Ascending aorta (tissue), 2 donors: ENCODE measurements around the gene NTMT2. TPM values are rescaled to one million over a fixed set of nuclear protein-coding genes. Genes with fewer than 3 reads are reported as not detected.

ENCODE experiments used
- DNase-seq, 2 donors: peaks; one replicate each; pipeline ENCODE4 v3.0.0-alpha.2; 2019; ENCODE audit warnings: low spot score in 2 of 2
- H3K27ac ChIP-seq, 2 donors: fragments of 200-600 bp; sonication (generic); one replicate each; pipeline ENCODE4 v1.5.1; 2016 to 2017; ENCODE audit warnings: mild to moderate bottlenecking in 1 of 2
- H3K27me3 ChIP-seq: fragments of 200-600 bp; sonication (generic); one replicate; pipeline ENCODE4 v1.5.1; 2017
- H3K36me3 ChIP-seq, 2 donors: fragments of 200-600 bp; sonication (generic); one replicate each; pipeline ENCODE4 v1.5.1; 2016
- H3K4me1 ChIP-seq, 2 donors: fragments of 200-600 bp; sonication (generic); one replicate each; pipeline ENCODE4 v1.5.1; 2016 to 2017; ENCODE audit warnings: mild to moderate bottlenecking in 1 of 2
- H3K4me3 ChIP-seq, 2 donors: fragments of 200-600 bp; sonication (generic); one replicate each; pipeline ENCODE4 v1.5.1; 2016 to 2017; ENCODE audit warnings: mild to moderate bottlenecking in 1 of 2
- H3K9me3 ChIP-seq, 2 donors: fragments of 200-600 bp; sonication (generic); one replicate each; pipeline ENCODE4 v1.5.1; 2016
- intact Hi-C: fragments of 100-400 bp; cut with DNase I; formaldehyde crosslinking; loops from one replicate; pipeline ENCODE4 v1.15.1; 2023
- total RNA-seq: library from RNA; depleted of rRNA; stranded (reverse); fragments of >200 nt; gene quantifications from one replicate; pipeline ENCODE4 v1.1.0, GENCODE V29; 2016
- TF ChIP-seq, protein P1 (sequence below), 3 experiments: fragments of 200-600 bp in 2 of 3; fragments of 450-650 bp in 1 of 3; sonication (generic) in 2 of 3; IDR thresholded peaks; one replicate each; pipeline ENCODE4 v1.5.1; 2016 to 2019; ENCODE audit warnings: antibody characterized with exemption in 3 of 3, mild to moderate bottlenecking in 1 of 3, moderate library complexity in 1 of 3

Gene NTMT2
- total RNA-seq, 1 donor from 2014 or later = not detected

DNA sequence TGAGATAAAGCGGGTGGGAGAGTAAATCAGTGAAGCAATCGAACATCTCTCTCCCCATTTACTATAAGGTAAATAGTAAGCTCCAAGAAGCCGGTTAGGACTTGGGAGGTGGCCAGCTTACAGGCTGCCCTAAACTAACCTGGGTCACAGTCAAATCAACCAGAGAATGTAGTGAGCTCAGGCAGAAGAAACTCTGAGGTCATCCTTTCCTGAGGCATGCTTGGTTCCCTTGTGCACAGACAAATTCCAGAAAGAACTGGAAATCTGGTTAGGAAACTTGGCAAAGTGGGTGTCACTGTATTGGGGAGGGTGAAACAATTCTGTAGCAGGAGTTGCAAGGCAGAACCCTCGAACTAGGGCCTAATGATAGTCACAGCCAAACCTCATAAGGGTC lies 72.5 kb downstream of the NTMT2 start:
- no peaks in the 10 kb centered on the region for H3K27me3 ChIP-seq
- intact Hi-C loops = loop anchor here (5.0 kb wide), 1 partner anchor 369 kb away; no protein-coding TSS in a partner anchor
- H3K4me3 ChIP-seq = no peak overlapping the region
- H3K27ac ChIP-seq = no peak overlapping the region
- H3K4me1 ChIP-seq = peaks cover 7 to 24% of the 10 kb centered on the region in 2 donors
- H3K36me3 ChIP-seq = no peaks in the 10 kb centered on the region
- TF ChIP-seq, protein P1, sequence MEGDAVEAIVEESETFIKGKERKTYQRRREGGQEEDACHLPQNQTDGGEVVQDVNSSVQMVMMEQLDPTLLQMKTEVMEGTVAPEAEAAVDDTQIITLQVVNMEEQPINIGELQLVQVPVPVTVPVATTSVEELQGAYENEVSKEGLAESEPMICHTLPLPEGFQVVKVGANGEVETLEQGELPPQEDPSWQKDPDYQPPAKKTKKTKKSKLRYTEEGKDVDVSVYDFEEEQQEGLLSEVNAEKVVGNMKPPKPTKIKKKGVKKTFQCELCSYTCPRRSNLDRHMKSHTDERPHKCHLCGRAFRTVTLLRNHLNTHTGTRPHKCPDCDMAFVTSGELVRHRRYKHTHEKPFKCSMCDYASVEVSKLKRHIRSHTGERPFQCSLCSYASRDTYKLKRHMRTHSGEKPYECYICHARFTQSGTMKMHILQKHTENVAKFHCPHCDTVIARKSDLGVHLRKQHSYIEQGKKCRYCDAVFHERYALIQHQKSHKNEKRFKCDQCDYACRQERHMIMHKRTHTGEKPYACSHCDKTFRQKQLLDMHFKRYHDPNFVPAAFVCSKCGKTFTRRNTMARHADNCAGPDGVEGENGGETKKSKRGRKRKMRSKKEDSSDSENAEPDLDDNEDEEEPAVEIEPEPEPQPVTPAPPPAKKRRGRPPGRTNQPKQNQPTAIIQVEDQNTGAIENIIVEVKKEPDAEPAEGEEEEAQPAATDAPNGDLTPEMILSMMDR (IDR thresholded peaks at IDR 0.05) = no peak
- no peaks in the 10 kb centered on the region for H3K9me3 ChIP-seq
- no peak for DNase-seq

Other genes with a start within 250 kb of the NTMT2 start
- 12.6 TPM for gene KIFAP3, start 71.3 kb upstream of the NTMT2 start, total RNA-seq